Uterus (tissue), 2 donors: Measurements from ENCODE around the gene EPB42.
"Not testable (repeated sequence)": the region's sequence is repeated elsewhere in the genome, so short reads cannot be mapped to it uniquely, and the experiment has no call there.

ENCODE experiments used
- CTCF ChIP-seq, 4 experiments: fragments of 200-600 bp in 2 of 4; fragments of 450-650 bp in 2 of 4; sonication (generic) in 2 of 4; IDR thresholded peaks; one replicate each; pipeline ENCODE4 v1.5.1; 2016 to 2019; ENCODE audit warnings: antibody characterized with exemption in 4 of 4, mild to moderate bottlenecking in 2 of 4, moderate library complexity in 1 of 4
- POLR2A ChIP-seq, 2 donors: fragments of 450-650 bp; IDR thresholded peaks; one replicate each; pipeline ENCODE4 v1.6.1; 2016; ENCODE audit warnings: antibody characterized with exemption in 2 of 2, mild to moderate bottlenecking in 1 of 2, moderate library complexity in 1 of 2

- not testable (repeated sequence) for TF ChIP-seq CTCF, POLR2A (IDR thresholded peaks at IDR 0.05)
These were observed 5.1 kb upstream of the EPB42 start for GRCh38 chr15:43225950-43226255.
